SKM-1 (cell line): Measurements from ENCODE around the gene RIC3.

Experiments
- DNase-seq: peaks from one replicate; lab custom pipeline; 2025; ENCODE audit not compliant: unreplicated experiment; lab: John Stamatoyannopoulos, UW

RIC3 gene

GRCh38 chr11:8105666-8106065, 63.2 kb downstream of the RIC3 start:
- DNase-seq = no peak

DNA sequence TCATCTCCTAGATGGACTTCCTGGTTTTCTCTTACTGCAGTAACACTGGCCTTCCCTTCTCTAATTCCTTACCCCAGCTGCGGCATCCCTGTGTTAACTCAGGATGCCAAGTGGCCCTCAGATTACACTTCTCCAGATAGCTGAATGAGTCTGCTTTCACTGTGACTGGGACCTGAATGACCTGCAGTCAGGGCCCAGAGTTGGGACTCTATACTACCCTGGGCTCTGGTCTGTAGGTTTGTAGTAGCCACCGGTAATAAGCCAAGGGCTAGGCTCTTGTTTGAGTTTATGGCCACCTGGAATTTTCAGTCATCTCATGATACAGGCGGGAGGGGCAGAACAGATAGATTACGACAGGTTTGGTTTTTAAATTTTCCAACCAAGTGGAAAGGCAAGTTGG, 63.7 kb downstream of the RIC3 start:
- DNase-seq = no peak

DNA sequence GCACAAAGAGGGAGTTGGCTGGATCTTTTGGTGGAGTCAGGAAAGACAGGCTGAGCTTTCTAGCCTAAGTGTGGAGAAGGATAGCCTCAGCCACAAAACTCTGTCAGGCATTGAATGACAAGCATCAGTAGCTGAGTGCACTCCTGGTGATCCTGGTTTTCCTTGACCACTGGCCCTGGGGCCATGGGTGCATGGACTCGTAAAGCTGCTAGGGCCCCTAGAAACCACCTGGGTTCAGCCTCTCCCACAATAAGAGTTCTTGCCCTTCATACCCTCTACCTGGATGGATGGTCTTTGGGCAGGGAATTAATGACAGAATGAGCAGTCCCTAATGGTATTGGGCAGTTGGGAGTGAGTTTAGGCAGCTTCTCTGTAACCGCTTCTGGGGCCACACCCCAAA, 64.9 kb downstream of the RIC3 start:
- DNase-seq = no peak

DNA sequence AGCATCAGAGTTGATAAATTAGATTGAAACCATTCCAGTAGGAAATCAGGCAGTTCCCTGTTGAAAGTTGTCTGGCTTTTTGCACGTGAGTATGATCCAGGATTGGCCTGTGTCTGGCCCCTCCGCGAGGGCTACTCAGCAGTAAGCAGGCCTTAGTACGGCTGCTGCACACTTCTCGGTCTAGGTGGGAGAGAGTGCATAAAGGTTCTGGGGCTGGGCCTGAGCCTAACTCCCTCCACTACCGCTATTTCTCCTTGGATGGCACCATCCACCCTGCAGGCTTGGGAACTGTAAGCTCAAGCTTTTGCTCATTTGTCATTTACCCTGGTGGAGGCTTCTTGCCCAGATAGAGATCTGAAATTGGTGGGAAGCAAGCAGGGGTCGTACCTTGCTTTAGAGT, 65.9 kb downstream of the RIC3 start:
- no peak for DNase-seq

DNA sequence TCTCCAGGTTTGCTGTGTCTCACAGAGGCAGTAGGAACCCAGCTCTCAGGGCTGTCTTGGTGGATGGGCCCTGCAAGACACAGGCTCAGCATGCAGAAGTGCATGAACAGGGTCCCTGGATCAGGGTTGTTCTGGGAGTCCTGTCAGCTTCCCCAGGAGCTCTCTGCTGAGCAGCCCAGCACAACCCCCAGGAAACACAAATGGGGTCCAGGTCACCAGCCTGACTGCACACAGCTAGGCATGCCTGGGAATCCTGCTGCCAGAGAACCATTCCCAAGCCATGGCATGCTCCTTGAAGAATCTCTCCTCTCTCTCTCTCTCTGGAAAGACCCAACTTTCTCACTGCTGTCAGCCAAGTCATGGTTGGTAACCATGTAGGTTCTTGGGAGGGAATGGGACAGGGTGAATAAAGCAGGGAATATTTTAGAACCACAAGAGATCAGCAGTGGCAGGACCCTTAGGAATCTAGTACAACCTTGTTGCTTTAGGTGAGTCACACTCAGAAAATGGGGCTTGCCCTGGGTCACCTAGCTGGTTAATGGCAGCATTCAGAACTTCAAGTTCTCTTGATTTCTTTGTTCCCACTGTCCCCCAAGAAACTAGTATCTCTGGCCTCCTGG, 66.4 kb downstream of the RIC3 start:
- DNase-seq = no peak

GRCh38 chr11:8101421-8101820, 67.4 kb downstream of the RIC3 start:
- no peak for DNase-seq

DNA sequence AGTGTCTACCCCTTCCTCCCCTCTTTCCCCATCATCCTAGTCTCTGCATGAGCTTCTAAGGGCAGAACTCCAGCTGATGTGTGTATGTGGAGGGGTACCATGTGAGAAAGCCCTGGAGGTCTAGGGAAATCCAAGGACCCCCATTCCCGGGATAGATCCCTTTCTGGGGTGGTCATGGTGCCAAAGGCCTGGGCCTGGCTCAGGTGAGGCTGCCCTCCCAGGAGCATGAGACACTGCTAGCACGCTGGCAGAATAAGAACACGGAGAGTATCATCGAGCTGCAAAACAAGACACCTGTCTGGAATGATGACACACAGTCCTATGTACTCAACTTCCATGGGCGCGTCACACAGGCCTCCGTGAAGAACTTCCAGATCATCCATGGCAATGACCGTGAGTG, 68.2 kb downstream of the RIC3 start:
- DNase-seq = no peak

GRCh38 chr11:8100158-8100557, 68.7 kb downstream of the RIC3 start:
- DNase-seq = no peak

DNA sequence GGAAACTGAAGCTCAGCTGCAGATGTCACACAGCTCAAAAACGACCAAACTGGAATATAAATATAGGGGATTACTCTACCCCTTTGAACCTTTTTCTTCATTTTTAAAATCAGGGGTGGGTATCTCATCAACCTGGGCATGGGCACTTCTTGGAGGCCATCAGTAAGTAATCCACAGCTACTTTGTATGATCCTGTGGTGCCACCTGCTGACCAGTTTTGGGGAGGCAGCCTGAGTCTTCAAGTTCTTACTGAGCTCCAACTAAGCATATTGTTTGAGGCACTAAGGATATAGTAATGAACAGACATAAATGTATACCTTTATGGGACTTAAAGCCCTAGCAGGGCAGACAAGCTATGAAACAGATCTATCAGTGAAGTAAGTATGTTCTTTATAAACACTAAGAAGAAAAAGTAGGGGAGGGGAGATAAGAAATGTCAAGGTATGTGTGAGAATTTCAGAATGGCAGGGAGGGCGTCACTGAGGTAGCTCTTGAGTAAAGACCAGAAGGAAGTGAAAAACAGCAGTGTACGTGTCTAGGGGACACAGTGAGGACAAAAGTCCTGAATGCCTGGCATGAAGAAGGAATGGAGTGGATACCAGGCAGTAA, 69.4 kb downstream of the RIC3 start:
- no peak for DNase-seq

DNA sequence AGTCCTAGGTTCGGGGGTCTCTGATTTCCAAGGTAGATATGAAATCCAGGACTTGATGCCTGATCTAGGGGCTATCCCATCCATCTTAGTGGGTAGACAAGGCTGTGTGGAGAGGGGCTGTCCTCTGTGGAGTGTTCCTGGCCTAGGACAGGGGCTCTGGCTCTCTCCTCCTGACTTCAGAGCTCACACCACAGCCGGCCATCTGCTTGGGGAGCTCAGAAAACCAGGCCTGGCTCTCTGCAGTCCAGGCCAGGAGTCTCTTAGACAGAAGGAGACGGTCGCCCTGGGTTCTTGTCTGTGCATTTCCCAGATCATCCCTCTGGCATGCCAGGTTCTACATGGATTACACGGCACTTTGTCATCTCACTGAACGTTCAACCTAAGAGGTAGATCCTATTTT, 69.9 kb downstream of the RIC3 start:
- DNase-seq = no peak

DNA sequence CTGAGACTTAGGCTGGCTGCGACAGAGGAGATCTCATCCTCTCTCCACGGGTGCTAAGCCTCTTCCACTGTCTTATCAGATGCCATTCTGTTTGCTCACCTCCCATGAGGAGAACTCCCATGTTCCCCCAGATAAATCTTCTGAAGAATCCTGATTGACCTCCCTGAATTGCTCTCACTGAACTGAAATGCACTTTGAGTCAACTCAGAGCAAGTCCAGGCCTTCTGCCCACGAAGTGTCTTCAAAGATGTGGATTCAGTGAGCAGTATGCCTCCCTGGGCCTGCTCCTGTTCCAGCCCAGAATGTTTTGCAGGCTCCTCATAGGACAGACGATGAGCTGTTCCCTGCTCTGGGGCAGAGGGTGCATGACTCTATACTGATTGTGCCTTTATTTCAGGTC, 70.5 kb downstream of the RIC3 start:
- no peak for DNase-seq

GRCh38 chr11:8097926-8098325, 70.9 kb downstream of the RIC3 start:
- no peak for DNase-seq

DNA sequence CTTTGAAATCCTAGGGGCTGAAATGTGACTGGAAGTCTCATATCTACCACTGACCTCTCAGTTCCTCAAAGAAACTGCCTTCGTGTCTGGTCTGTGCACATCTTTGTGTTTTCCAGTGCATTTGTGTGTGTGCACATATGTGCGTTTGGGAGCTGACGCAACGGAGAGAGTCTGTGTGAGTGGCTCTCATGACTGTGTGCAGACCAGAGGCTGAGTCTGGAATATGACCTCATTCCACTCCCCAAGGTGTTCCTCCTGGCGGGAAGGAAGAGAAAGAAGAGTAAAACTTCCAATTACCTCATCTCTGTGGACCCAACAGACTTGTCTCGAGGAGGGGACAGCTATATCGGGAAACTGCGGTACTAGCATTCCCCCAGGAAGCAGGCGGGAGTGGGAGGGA, 71.4 kb downstream of the RIC3 start:
- DNase-seq = no peak

DNA sequence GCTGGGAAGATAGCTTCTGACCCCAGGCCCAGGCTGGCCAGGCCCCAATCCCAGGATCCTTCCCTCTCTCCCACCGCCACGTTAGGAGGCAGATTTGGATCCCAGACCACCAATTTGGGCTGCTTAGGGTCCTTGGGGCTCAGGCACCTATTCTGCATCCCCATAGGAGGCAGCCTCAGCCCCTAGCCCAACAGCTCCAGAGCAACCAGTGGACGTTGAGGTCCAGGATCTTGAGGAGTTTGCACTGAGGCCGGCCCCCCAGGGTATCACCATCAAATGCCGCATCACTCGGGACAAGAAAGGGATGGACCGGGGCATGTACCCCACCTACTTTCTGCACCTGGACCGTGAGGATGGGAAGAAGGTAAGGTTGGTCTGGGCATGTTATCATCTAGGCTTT, 71.8 kb downstream of the RIC3 start:
- DNase-seq = no peak

DNA sequence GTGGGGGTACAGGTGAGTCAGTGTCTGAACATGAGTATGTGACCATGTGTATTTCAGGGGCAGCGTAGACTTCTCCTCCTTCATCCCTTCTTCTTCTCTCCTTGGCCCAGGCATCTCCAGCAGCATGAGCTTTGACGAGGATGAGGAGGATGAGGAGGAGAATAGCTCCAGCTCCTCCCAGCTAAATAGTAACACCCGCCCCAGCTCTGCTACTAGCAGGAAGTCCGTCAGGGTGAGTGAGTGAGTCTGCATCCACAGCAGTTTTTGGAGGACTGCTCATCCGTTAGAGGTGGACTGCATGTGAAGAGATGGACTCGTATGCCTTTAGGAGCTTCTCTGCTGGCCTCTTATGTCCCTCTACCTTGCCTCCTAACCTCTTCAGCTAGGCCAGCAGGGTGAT, 72.2 kb downstream of the RIC3 start:
- DNase-seq = no peak

GRCh38 chr11:8095806-8096522, 72.9 kb downstream of the RIC3 start:
- no peak for DNase-seq

GRCh38 chr11:8095371-8095770, 73.5 kb downstream of the RIC3 start:
- DNase-seq = no peak

GRCh38 chr11:8094656-8095055, 74.2 kb downstream of the RIC3 start:
- DNase-seq = no peak

- no peak for DNase-seq
These were observed 74.8 kb downstream of the RIC3 start for GRCh38 chr11:8093931-8094575.

GRCh38 chr11:8092587-8093424, 76.0 kb downstream of the RIC3 start:
- DNase-seq = peak; percentile 9

GRCh38 chr11:8091721-8092120, 77.1 kb downstream of the RIC3 start:
- DNase-seq = no peak
